Heart right ventricle (tissue), 16 donors: ENCODE results near the gene KCNT2. TPM values are rescaled to one million over a fixed set of nuclear protein-coding genes. Genes with fewer than 3 reads are reported as not detected.

Experiments used
- ATAC-seq, 8 donors: fragments of 200-7000 bp; cut with Tn5 transposase; one replicate each; pipeline ENCODE4 v1.9.1; 2020; ENCODE audit warnings: mild to moderate bottlenecking in 8 of 8, moderate library complexity in 8 of 8, moderate number of reproducible peaks in 1 of 8
- DNase-seq, 2 donors: peaks; one replicate each; pipeline ENCODE4 v3.0.0-alpha.2; 2020
- H3K27ac ChIP-seq, 10 donors: fragments of 200-600 bp; sonication (generic) in 2 of 10; one replicate each; pipeline versions ENCODE4 v1.5.0 to v1.8.0; 2020 to 2022; ENCODE audit warnings: mild to moderate bottlenecking in 3 of 10
- H3K27me3 ChIP-seq, 7 donors: fragments of 200-600 bp; one replicate each; pipeline ENCODE4 v1.8.0; 2021 to 2022; ENCODE audit warnings: mild to moderate bottlenecking in 2 of 7
- H3K36me3 ChIP-seq, 9 donors: fragments of 200-600 bp; sonication (generic) in 1 of 9; one replicate each; pipeline versions ENCODE4 v1.5.0 to v1.8.0; 2020 to 2022; ENCODE audit warnings: mild to moderate bottlenecking in 2 of 9
- H3K4me1 ChIP-seq, 9 donors: fragments of 200-600 bp; sonication (generic) in 1 of 9; one replicate each; pipeline versions ENCODE4 v1.5.0 to v1.8.0; 2020 to 2022; ENCODE audit warnings: mild to moderate bottlenecking in 4 of 9
- H3K4me3 ChIP-seq, 10 donors: fragments of 200-600 bp; sonication (generic) in 2 of 10; one replicate each; pipeline versions ENCODE4 v1.5.0 to v1.8.0; 2020 to 2022; ENCODE audit warnings: mild to moderate bottlenecking in 7 of 10, moderate library complexity in 2 of 10
- H3K9me3 ChIP-seq, 11 donors: fragments of 200-600 bp in 10 of 11; sonication (generic) in 2 of 11; one replicate each; pipeline versions ENCODE4 v1.5.0 to v1.8.0; 2013 to 2022; ENCODE audit warnings: mild to moderate bottlenecking in 2 of 11, control low read depth in 1 of 11, moderate library complexity in 1 of 11
- WGBS, 2 donors: extraction: QIAGEN DNeasy Blood & Tissue Kit; methylation state at CpG; one replicate each; pipeline ENCODE4 v1.1.7; 2013; ENCODE audit warnings: inconsistent platforms in 1 of 2; 5-methylcytosine and 5-hydroxymethylcytosine counted together
- intact Hi-C, 10 donors: fragments of 100-400 bp; cut with DNase I; formaldehyde crosslinking; loops; one replicate each; pipeline versions ENCODE4 v1.11.1 to v1.14.2; 2022
- polyA plus RNA-seq, 2 donors: library from polyadenylated mRNA; stranded (reverse); fragments of 200-250 nt; gene quantifications; one replicate each; pipeline ENCODE4 v1.2.3, GENCODE V29; 2013
- total RNA-seq, 10 donors: library from RNA; stranded (reverse); fragmentation: NEBNext Ultra II Directional in 3 of 10; extraction: Animal tissue kit (Norgen Biotek cat#: 25700) in 3 of 10; gene quantifications; one replicate each; pipeline versions ENCODE4 v1.2.1 to v1.2.4, GENCODE V29; 2021 to 2023
- TF ChIP-seq, protein P1 (sequence below), 9 donors: fragments of 200-600 bp; sonication (generic) in 2 of 9; IDR thresholded peaks; one replicate each; pipeline versions ENCODE4 v1.5.0 to v1.8.0; 2021 to 2022; ENCODE audit warnings: antibody characterized with exemption in 9 of 9, mild to moderate bottlenecking in 5 of 9, moderate library complexity in 1 of 9
- donor health status: Arrhythmogenic right ventricular cardiomyopathy.
- donor health status: ischemic (EF 13 %, LVEDD 7.1; RV severe dilation, severe dysfunction).
- donor health status: healthy with polysubstance abuse.
- donor health status: DM: no; HTN: yes; CAD: no.
- donor health status: DM: no; HTN: no; CAD: no.
- donor health status: ischemic (EF 25% LVEDD 6.9; RV normal size, moderate dysfunction).
- donor health status: ischemic (EF 25% LVEDD 5.7; RV mildly dilated, moderate dysfunction).
- donor health status: healthy.
- donor health status: DM: yes; HTN: yes; CAD: no.
- donor health status: Ischemic cardiomyopathy.
- donor health status: ischemic (EF 35%, LVEDD 5.7; RV mildly dilated, moderate dysfunction).
- donor health status: nonischemic (EF 11% LVEDD 7.7; RV severe dilation, severe dysfunction).
- donor health status: DM: yes; HTN: yes; CAD: no.
- donor health status: PGD.
- donor health status: ischemic (EF 29% LVEDD 5.4; RV normal size, mild dysfunction).
- donor health status: nonischemic (EF 23%, LVEDD 6.1; RV moderate dilation, normal function).

Gene KCNT2
- total and polyA plus RNA-seq, 12 donors: 0.26 to 1.1 (median 0.68) TPM

- WGBS, 2 donors: 32 to 38% methylated on average over 1 of the region's 1 CpG
- DNase-seq: no peak
- Histone ChIP-seq H3K4me1 (no peaks in the 10 kb centered on the region), H3K4me3 (peak overlapping the region in 4 of 10 donors; percentile 10 to 35 (median 16)), H3K27ac (no peak overlapping the region), H3K36me3 (no peaks in the 10 kb centered on the region), H3K9me3 (no peaks in the 10 kb centered on the region), H3K27me3 (no peaks in the 10 kb centered on the region)
- TF ChIP-seq, protein P1, sequence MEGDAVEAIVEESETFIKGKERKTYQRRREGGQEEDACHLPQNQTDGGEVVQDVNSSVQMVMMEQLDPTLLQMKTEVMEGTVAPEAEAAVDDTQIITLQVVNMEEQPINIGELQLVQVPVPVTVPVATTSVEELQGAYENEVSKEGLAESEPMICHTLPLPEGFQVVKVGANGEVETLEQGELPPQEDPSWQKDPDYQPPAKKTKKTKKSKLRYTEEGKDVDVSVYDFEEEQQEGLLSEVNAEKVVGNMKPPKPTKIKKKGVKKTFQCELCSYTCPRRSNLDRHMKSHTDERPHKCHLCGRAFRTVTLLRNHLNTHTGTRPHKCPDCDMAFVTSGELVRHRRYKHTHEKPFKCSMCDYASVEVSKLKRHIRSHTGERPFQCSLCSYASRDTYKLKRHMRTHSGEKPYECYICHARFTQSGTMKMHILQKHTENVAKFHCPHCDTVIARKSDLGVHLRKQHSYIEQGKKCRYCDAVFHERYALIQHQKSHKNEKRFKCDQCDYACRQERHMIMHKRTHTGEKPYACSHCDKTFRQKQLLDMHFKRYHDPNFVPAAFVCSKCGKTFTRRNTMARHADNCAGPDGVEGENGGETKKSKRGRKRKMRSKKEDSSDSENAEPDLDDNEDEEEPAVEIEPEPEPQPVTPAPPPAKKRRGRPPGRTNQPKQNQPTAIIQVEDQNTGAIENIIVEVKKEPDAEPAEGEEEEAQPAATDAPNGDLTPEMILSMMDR (IDR thresholded peaks at IDR 0.05): no peak
- ATAC-seq: no peak
- intact Hi-C loops: no loop called here
Measured at GRCh38 chr1:196380316-196380715, 227.9 kb downstream of the KCNT2 start.

GRCh38 chr1:196377811-196378210, 230.4 kb downstream of the KCNT2 start:
- Histone ChIP-seq H3K9me3 (no peaks in the 10 kb centered on the region), H3K27ac (no peak overlapping the region), H3K4me3 (no peak overlapping the region), H3K4me1 (no peaks in the 10 kb centered on the region), H3K36me3 (no peaks in the 10 kb centered on the region), H3K27me3 (no peaks in the 10 kb centered on the region)
- WGBS, 2 donors: 88 to 91% methylated on average over 3 of the region's 3 CpGs
- TF ChIP-seq, protein P1 (IDR thresholded peaks at IDR 0.05): no peak
- DNase-seq (no peak), ATAC-seq (no peak)
- intact Hi-C loops: no loop called here

DNA sequence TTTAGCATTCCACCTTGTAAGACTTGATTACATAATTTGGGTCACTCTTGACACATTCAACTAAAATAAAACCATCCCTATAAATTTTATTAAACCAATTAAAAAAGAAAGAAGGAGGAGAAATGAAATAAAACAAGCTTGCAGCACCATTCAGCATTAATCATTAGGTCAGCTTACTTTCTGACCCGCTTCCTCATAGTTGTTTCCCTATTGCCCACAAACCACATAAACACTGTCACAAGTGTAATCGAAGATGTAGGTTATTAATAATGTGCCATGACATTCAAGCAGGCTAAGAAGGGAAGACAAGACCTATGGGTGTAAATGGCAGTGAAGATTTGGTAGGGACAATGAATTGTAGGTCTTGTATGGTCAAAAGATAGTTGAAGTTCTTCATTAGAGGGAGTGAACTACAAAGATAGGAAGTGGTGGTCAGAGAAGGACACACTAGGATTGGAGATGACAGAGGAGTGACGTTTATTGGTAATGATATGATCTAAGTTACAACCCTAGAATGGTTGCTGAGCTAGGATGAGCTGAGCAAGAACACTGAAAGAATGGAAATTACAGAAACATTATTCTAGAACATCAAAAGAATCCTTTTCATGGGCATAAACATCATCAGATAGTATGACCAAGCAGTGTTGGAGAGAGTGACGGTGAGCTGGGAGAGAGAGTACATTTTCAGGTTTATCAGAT, 231.5 kb downstream of the KCNT2 start:
- WGBS, 2 donors: 87 to 92% methylated on average over 4 of the region's 4 CpGs
- H3K27me3 ChIP-seq: no peaks in the 10 kb centered on the region
- no peak overlapping the region for H3K27ac ChIP-seq
- H3K36me3 ChIP-seq: no peaks in the 10 kb centered on the region
- ATAC-seq (no peak), DNase-seq (no peak)
- TF ChIP-seq, protein P1 (IDR thresholded peaks at IDR 0.05): no peak
- H3K9me3 ChIP-seq: no peaks in the 10 kb centered on the region
- H3K4me1 ChIP-seq: no peaks in the 10 kb centered on the region
- H3K4me3 ChIP-seq: no peak overlapping the region
- intact Hi-C loops: no loop called here

DNA sequence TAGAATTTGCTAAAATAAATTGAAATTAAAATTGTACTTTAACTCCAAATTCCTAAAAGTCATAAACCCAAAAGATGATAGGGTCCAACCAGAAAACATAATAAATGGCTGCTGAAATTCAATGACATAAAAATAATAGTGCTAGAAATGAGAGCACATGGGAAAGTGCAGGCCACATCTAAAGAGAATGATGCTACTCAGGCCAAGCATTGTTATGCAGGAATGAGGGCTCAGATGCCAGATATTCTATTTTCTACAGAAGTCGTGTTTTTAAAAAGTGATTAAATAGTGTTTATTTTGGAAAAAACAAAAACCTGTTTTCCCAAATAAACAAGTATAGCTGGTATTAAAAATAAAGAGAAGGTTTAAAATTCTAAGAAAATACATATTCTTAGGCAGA, 234.4 kb downstream of the KCNT2 start:
- TF ChIP-seq, protein P1 (IDR thresholded peaks at IDR 0.05): no peak
- ATAC-seq (no peak), DNase-seq (no peak)
- H3K27me3 ChIP-seq: no peaks in the 10 kb centered on the region
- no peak overlapping the region for H3K4me3 ChIP-seq
- no peak overlapping the region for H3K27ac ChIP-seq
- no peaks in the 10 kb centered on the region for H3K36me3 ChIP-seq
- 62 to 63% methylated on average over 1 of the region's 1 CpG for whole genome bisulfite sequencing, 2 donors
- intact Hi-C loops: no loop called here
- no peaks in the 10 kb centered on the region for H3K9me3 ChIP-seq
- H3K4me1 ChIP-seq: no peaks in the 10 kb centered on the region
